ENCODE measurements around the gene FTCDNL1. TPM values are rescaled to one million over a fixed set of nuclear protein-coding genes. Genes with fewer than 3 reads are reported as not detected.

FTCDNL1 gene
- polyA plus RNA-seq, 2 of the 4 experiments (the other 2 are of a cell fraction): 2.1 to 5.2 TPM

GRCh38 chr2:199749571-199749970, 101.4 kb downstream of the FTCDNL1 start:
- H3K27ac ChIP-seq: no peak overlapping the region
- ChIA-PET POLR2A (no interaction called here), CTCF (interaction anchor here (3.0 kb wide), 1 partner anchor 10 kb away, joined by 27 read pairs; no protein-coding TSS in a partner anchor)
- DNase-seq (ENCODE audit: low read depth in 1 of 2, low spot score in 1 of 2) (no peak), ATAC-seq (no peak), FAIRE-seq (no peak)
- H3K4me3 ChIP-seq: no peak overlapping the region
- TF ChIP-seq HOXB5 (CRISPR knock-in tag; IDR thresholded peaks at IDR 0.05) (no peak), MAX (IDR thresholded peaks at IDR 0.05) (no peak), HOXB13 (CRISPR knock-in tag; IDR thresholded peaks at IDR 0.05; ENCODE audit: low read depth) (no peak), ATOH8 (CRISPR knock-in tag; IDR thresholded peaks at IDR 0.05; ENCODE audit: low read depth) (no peak), HMGXB4 (CRISPR knock-in tag; IDR thresholded peaks at IDR 0.05; ENCODE audit: borderline replicate concordance) (no peak), MAZ (IDR thresholded peaks at IDR 0.05; ENCODE audit: borderline replicate concordance, low read depth, low read length) (no peak), SREBF2 (IDR thresholded peaks at IDR 0.05) (no peak), RARB (CRISPR knock-in tag; IDR thresholded peaks at IDR 0.05) (no peak)
- H3K4me2 ChIP-seq: no peak overlapping the region
- no peaks in the 10 kb centered on the region for H3K4me1 ChIP-seq
- H3K9me3 ChIP-seq: no peaks in the 10 kb centered on the region; the same call in 2 of the 3 replicates
- WGBS (ENCODE audit: missing lambda C conversion rate): 31% methylated on average over 5 of the region's 5 CpGs

- no peak overlapping the region for H3K4me3 ChIP-seq
- POLR2A ChIA-PET: no interaction called here
- DNase-seq (ENCODE audit: low read depth in 1 of 2, low spot score in 1 of 2) (no peak), ATAC-seq (no peak), FAIRE-seq (no peak)
- no peak overlapping the region for H3K4me2 ChIP-seq
- TF ChIP-seq FOXS1 (CRISPR knock-in tag; IDR thresholded peaks at IDR 0.05) (no peak), ZFP36 (IDR thresholded peaks at IDR 0.05; ENCODE audit: borderline replicate concordance, partially characterized antibody) (no peak), RNF2 (IDR thresholded peaks at IDR 0.05; ENCODE audit: borderline replicate concordance, low read depth) (no peak), ESRRA (IDR thresholded peaks at IDR 0.05; ENCODE audit: borderline replicate concordance, low read length) (no peak), RAD21 (conservative IDR thresholded peaks at IDR 0.05 in 1 of 2, IDR thresholded peaks at IDR 0.05 in 1 of 2) (no peak), SMC3 (IDR thresholded peaks at IDR 0.05) (no peak), CTCF (IDR thresholded peaks at IDR 0.05) (no peak), PHF8 (IDR thresholded peaks at IDR 0.05; ENCODE audit: borderline replicate concordance, low read depth) (no peak), ELK1 (IDR thresholded peaks at IDR 0.05; ENCODE audit: low read depth, low read length) (no peak), JUN (IDR thresholded peaks at IDR 0.05) (no peak), BHLHE40 (IDR thresholded peaks at IDR 0.05; ENCODE audit: low read depth, low read length) (no peak), SREBF2 (IDR thresholded peaks at IDR 0.05) (no peak), TFCP2L1 (CRISPR knock-in tag; IDR thresholded peaks at IDR 0.05) (no peak), ZC3H11A (IDR thresholded peaks at IDR 0.05) (no peak), BCL3 (IDR thresholded peaks at IDR 0.05) (no peak), KDM5A (IDR thresholded peaks at IDR 0.05) (no peak), ZSCAN20 (CRISPR knock-in tag; IDR thresholded peaks at IDR 0.05) (no peak), CBX2 (IDR thresholded peaks at IDR 0.05; ENCODE audit: borderline replicate concordance, low read depth) (no peak), PBX3 (IDR thresholded peaks at IDR 0.05) (no peak), ZNF302 (CRISPR knock-in tag; IDR thresholded peaks at IDR 0.05) (no peak)
- peaks cover 4% of the 10 kb centered on the region; the same call in 2 of the 3 replicates for H3K4me1 ChIP-seq
- CTCF ChIA-PET: interaction anchor here (0.9 kb wide), 1 partner anchor 281 kb away, joined by 3 read pairs; no protein-coding TSS in a partner anchor
- no peaks in the 10 kb centered on the region for H3K9me3 ChIP-seq
- 83% methylated on average over 11 of the region's 11 CpGs for WGBS (ENCODE audit: missing lambda C conversion rate)
- no peak overlapping the region for H3K27ac ChIP-seq
These were observed 106.3 kb downstream of the FTCDNL1 start for GRCh38 chr2:199744724-199745123.

Data from A549 (cell line).